GM19238 (cell line): ENCODE measurements around the gene OGFOD2.

Source experiments
- DNase-seq: peaks from one replicate; pipeline ENCODE4 v3.0.0; 2011; ENCODE audit warnings: low spot score; ENCODE audit not compliant: insufficient read length

OGFOD2 gene

GRCh38 chr12:122951406-122951805, 23.6 kb upstream of the OGFOD2 start:
- DNase-seq: no peak

GRCh38 chr12:122951979-122952892, 22.8 kb upstream of the OGFOD2 start:
- peak; percentile 88 for DNase-seq

- DNase-seq: no peak
Measured at GRCh38 chr12:122955156-122955555, 19.9 kb upstream of the OGFOD2 start.

GRCh38 chr12:122956035-122956434, 19.0 kb upstream of the OGFOD2 start:
- DNase-seq: no peak

- DNase-seq: no peak
Measured at GRCh38 chr12:122958198-122958888, 16.7 kb upstream of the OGFOD2 start.

- no peak for DNase-seq
Measured at GRCh38 chr12:122959566-122960192, 15.4 kb upstream of the OGFOD2 start.

- no peak for DNase-seq
Measured at GRCh38 chr12:122960193-122960569, 14.9 kb upstream of the OGFOD2 start.

- no peak for DNase-seq
Measured at GRCh38 chr12:122961531-122962329, 13.3 kb upstream of the OGFOD2 start.

GRCh38 chr12:122963941-122964265, 11.1 kb upstream of the OGFOD2 start:
- DNase-seq: no peak

- no peak for DNase-seq
Measured at GRCh38 chr12:122964439-122965257, 10.4 kb upstream of the OGFOD2 start.

- no peak for DNase-seq
Measured at GRCh38 chr12:122965321-122965751, 9.7 kb upstream of the OGFOD2 start.

GRCh38 chr12:122965851-122966742, 8.9 kb upstream of the OGFOD2 start, which contains the start of gene ABCB9:
TSS of gene ABCB9 (minus strand) at chr12:122966463. CDS start at chr12:122960235, 6,228 bp downstream.
- peak; percentile 95 for DNase-seq

GRCh38 chr12:122966743-122967550, 8.1 kb upstream of the OGFOD2 start:
- DNase-seq: no peak

- no peak for DNase-seq
Measured at GRCh38 chr12:122968104-122968503, 6.9 kb upstream of the OGFOD2 start.

GRCh38 chr12:122969676-122970075, 5.4 kb upstream of the OGFOD2 start:
- DNase-seq: no peak

GRCh38 chr12:122974274-122974891, 661 bp upstream of the OGFOD2 start:
- DNase-seq: peak; percentile 86

GRCh38 chr12:122975790-122976647, 975 bp downstream of the OGFOD2 start:
- no peak for DNase-seq
